ENCODE data around the gene POGLUT2.

DNA sequence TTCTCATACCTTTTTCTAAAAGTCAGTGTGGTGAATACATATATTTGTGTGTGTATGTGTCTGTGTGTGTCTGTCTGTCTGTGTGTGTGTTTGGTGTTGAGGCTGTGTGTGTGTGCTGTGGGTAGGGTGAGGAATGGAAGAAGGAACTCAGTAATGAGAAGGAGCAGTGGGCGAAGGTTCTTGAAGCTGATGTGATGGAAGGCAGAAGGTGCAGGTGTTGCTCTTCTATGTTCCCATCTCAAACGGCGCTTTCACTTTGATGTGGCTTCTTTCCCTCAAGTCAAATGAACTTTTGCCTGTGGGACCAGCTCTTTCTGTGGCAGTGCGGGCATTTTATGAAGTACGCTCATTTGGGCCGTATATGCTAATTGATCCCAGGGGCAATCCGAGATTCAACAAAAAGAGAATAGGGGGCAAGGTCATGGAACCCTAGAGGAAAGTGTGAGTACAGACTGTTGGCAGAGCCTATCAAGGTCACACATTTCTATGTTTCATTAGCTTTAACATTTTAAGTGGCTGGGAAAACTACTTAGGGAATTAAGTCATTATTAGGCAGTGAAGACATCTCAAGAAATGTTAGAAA is 15.3 kb upstream of the POGLUT2 start:
- TF ChIP-seq, protein P1, sequence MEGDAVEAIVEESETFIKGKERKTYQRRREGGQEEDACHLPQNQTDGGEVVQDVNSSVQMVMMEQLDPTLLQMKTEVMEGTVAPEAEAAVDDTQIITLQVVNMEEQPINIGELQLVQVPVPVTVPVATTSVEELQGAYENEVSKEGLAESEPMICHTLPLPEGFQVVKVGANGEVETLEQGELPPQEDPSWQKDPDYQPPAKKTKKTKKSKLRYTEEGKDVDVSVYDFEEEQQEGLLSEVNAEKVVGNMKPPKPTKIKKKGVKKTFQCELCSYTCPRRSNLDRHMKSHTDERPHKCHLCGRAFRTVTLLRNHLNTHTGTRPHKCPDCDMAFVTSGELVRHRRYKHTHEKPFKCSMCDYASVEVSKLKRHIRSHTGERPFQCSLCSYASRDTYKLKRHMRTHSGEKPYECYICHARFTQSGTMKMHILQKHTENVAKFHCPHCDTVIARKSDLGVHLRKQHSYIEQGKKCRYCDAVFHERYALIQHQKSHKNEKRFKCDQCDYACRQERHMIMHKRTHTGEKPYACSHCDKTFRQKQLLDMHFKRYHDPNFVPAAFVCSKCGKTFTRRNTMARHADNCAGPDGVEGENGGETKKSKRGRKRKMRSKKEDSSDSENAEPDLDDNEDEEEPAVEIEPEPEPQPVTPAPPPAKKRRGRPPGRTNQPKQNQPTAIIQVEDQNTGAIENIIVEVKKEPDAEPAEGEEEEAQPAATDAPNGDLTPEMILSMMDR (IDR thresholded peaks at IDR 0.05) = no peak
- no peak for TF ChIP-seq POLR2A (IDR thresholded peaks at IDR 0.05)
